ENCODE results near the gene CPT1A.

The CPT1A gene

DNA sequence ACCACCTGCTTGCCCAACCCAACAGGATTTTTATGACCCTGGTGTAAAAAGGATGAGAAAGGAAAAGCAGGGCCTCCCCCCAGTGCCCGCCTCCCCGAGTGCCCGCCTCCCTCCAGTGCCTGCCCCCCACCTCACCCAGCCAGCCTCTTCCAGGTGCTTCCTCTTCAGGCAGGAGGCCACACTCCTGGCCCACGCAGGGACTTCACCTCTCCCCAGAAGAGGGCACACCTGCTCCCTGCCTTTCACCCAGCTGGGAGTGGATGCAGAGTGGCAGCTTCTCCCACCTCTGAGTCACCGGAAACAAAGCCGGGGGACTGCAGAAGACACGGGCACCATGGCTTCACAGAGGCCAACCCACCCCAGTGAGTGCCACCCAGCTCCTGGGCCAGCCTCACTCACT lies 16.1 kb downstream of the CPT1A start:
- no peak overlapping the region for H3K9ac ChIP-seq (ENCODE audit: low read length)
- H3K27me3 ChIP-seq (ENCODE audit: control insufficient read depth in 1 of 2, insufficient read depth in 2 of 2, low read length in 2 of 2): no peaks in the 10 kb centered on the region
- no peaks in the 10 kb centered on the region for H3K9me3 ChIP-seq (ENCODE audit: low read length)
- peaks cover 29% of the 10 kb centered on the region for H3K4me1 ChIP-seq (ENCODE audit: insufficient read depth, low read length)
- no peak overlapping the region for H3K4me3 ChIP-seq (ENCODE audit: low read depth in 1 of 2, low read length in 2 of 2)
- H3K36me3 ChIP-seq (ENCODE audit: insufficient read depth, low read length): peaks cover 12% of the 10 kb centered on the region
- no peak overlapping the region for H3K27ac ChIP-seq (ENCODE audit: low read depth, low read length)

DNA sequence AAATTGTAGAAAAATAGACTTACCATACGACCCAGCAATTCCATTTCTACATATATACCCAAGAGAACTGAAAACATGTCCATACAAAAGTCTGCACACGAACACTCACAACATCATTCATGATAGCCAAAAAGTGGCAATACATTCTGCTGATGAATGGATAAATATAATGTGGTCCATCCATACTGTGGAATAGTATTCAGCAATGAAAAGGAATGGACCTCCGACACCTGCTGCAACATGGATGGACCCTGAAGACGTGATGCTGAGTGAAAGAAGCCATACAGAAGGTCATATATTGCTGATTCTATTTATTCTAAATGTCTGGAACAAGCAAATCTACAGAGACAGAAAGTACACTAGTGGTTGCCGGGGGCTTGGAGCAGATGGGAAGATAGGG lies 19.2 kb downstream of the CPT1A start:
- Histone ChIP-seq H3K4me3 (ENCODE audit: low read depth in 1 of 2, low read length in 2 of 2) (no peak overlapping the region), H3K4me1 (ENCODE audit: insufficient read depth, low read length) (peaks cover 6% of the 10 kb centered on the region)

DNA sequence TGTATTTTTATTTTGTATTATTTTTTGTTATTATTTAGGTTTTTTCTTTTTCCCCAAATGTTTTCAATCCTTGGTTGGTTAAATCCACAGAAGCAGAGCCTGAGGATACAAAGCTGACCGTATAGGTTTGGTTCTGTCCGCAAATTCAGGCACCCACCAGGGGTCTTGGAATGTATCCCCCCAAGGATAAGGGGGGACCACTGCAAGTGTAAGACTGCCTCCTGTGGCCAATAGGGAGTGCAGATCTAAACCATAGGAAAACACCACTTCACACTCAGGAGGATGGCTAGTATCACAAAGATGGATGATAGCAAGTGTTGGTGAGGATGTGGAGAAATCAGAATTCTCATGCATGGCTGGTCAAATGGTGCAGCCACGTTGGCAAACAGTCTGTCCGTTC lies 20.0 kb downstream of the CPT1A start:
- Histone ChIP-seq H3K9ac (ENCODE audit: low read length) (no peak overlapping the region), H3K27me3 (ENCODE audit: control insufficient read depth in 1 of 2, insufficient read depth in 2 of 2, low read length in 2 of 2) (no peaks in the 10 kb centered on the region), H3K36me3 (ENCODE audit: insufficient read depth, low read length) (no peaks in the 10 kb centered on the region), H3K9me3 (ENCODE audit: low read length) (no peaks in the 10 kb centered on the region), H3K4me3 (ENCODE audit: low read depth in 1 of 2, low read length in 2 of 2) (no peak overlapping the region), H3K4me1 (ENCODE audit: insufficient read depth, low read length) (peaks cover 5% of the 10 kb centered on the region), H3K27ac (ENCODE audit: low read depth, low read length) (no peak overlapping the region)

More for the DNA sequence above, 19.2 kb downstream of the CPT1A start:
- H3K27me3 ChIP-seq (ENCODE audit: control insufficient read depth in 1 of 2, insufficient read depth in 2 of 2, low read length in 2 of 2): no peaks in the 10 kb centered on the region
- H3K27ac ChIP-seq (ENCODE audit: low read depth, low read length): no peak overlapping the region
- no peaks in the 10 kb centered on the region for H3K9me3 ChIP-seq (ENCODE audit: low read length)
- H3K9ac ChIP-seq (ENCODE audit: low read length): no peak overlapping the region
- no peaks in the 10 kb centered on the region for H3K36me3 ChIP-seq (ENCODE audit: insufficient read depth, low read length)

DNA sequence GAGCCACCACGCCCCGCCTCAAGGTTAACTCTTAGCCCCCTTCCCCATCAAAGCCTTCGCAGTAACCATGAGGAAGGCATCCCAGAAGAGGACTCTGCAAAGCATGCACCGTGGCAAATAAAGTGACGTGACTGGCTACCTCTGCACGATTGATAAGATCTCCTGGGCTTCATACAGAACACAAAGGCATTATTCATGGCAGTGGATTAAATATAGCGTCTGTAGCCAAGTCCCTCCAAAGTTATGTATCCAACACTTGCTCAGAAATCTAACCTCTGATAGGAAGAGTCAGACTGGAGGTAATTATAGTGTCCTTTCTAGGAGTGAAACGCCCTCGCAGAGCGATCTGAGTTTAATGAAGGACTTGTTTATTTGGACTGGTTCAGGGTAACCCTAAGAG lies 22.4 kb downstream of the CPT1A start:
- H3K9ac ChIP-seq (ENCODE audit: low read length): no peak overlapping the region
- H3K9me3 ChIP-seq (ENCODE audit: low read length): no peaks in the 10 kb centered on the region
- no peaks in the 10 kb centered on the region for H3K27me3 ChIP-seq (ENCODE audit: control insufficient read depth in 1 of 2, insufficient read depth in 2 of 2, low read length in 2 of 2)
- peaks cover 12% of the 10 kb centered on the region for H3K36me3 ChIP-seq (ENCODE audit: insufficient read depth, low read length)
- no peak overlapping the region for H3K4me3 ChIP-seq (ENCODE audit: low read depth in 1 of 2, low read length in 2 of 2)
- H3K4me1 ChIP-seq (ENCODE audit: insufficient read depth, low read length): no peaks in the 10 kb centered on the region
- no peak overlapping the region for H3K27ac ChIP-seq (ENCODE audit: low read depth, low read length)

DNA sequence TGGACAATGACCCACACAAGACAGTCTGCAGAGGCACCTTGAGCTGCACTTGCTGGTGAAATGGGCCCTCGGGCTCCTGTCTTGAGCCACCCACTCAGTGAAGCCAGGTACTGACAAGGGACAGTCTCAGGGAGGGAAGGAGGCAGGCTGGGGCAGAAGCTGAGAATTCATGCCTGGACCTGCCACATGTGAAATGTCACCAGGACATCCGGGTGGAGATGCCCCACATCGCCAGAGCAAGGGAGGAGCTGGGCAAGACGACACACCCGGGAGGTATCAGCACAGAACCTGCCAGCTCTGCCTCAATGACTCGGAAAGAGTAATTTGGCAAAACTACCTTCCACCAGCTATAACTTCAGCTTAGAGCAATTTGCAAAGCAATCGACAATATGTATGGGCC lies 23.5 kb downstream of the CPT1A start:
- H3K9me3 ChIP-seq (ENCODE audit: low read length): no peaks in the 10 kb centered on the region
- no peak overlapping the region for H3K9ac ChIP-seq (ENCODE audit: low read length)
- peaks cover 17% of the 10 kb centered on the region for H3K36me3 ChIP-seq (ENCODE audit: insufficient read depth, low read length)
- H3K27me3 ChIP-seq (ENCODE audit: control insufficient read depth in 1 of 2, insufficient read depth in 2 of 2, low read length in 2 of 2): no peaks in the 10 kb centered on the region
- H3K4me3 ChIP-seq (ENCODE audit: low read depth in 1 of 2, low read length in 2 of 2): no peak overlapping the region
- H3K4me1 ChIP-seq (ENCODE audit: insufficient read depth, low read length): no peaks in the 10 kb centered on the region
- no peak overlapping the region for H3K27ac ChIP-seq (ENCODE audit: low read depth, low read length)

GRCh38 chr11:68817554-68817953 lies 24.2 kb downstream of the CPT1A start:
- Histone ChIP-seq H3K36me3 (ENCODE audit: insufficient read depth, low read length) (peaks cover 22% of the 10 kb centered on the region), H3K4me1 (ENCODE audit: insufficient read depth, low read length) (no peaks in the 10 kb centered on the region), H3K9me3 (ENCODE audit: low read length) (no peaks in the 10 kb centered on the region)

DNA sequence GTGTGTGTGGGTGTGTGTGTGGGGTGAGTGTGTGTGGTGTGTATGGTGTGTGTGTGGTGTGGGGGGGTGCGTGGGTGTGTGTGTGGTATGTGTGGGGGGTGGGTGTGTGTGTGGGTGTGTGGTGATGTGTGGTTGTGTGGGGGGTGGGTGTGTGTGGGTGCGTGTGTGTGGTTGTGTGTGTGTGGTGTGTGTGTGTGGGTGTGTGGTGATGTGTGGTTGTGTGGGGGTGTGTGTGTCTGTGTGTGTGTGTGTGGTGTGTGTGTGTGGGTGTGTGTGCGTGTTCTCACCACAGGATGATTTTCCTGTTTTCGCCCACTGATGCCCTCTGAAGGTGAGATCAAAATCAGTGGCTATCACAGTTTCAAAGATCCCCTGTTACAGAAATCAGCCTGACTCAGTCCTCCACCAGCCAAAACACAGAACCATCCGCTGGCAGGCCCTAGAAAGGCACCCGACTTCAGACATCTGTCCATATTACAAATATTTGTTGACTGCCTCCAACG lies 24.7 kb downstream of the CPT1A start:
- peaks cover 28% of the 10 kb centered on the region for H3K36me3 ChIP-seq (ENCODE audit: insufficient read depth, low read length)
- H3K9ac ChIP-seq (ENCODE audit: low read length): no peak overlapping the region
- no peak overlapping the region for H3K27ac ChIP-seq (ENCODE audit: low read depth, low read length)
- H3K27me3 ChIP-seq (ENCODE audit: control insufficient read depth in 1 of 2, insufficient read depth in 2 of 2, low read length in 2 of 2): no peaks in the 10 kb centered on the region
- H3K9me3 ChIP-seq (ENCODE audit: low read length): no peaks in the 10 kb centered on the region
- H3K4me3 ChIP-seq (ENCODE audit: low read depth in 1 of 2, low read length in 2 of 2): no peak overlapping the region
- no peaks in the 10 kb centered on the region for H3K4me1 ChIP-seq (ENCODE audit: insufficient read depth, low read length)

More at GRCh38 chr11:68817554-68817953, 24.2 kb downstream of the CPT1A start:
- Histone ChIP-seq H3K9ac (ENCODE audit: low read length) (no peak overlapping the region), H3K27me3 (ENCODE audit: control insufficient read depth in 1 of 2, insufficient read depth in 2 of 2, low read length in 2 of 2) (no peaks in the 10 kb centered on the region), H3K4me3 (ENCODE audit: low read depth in 1 of 2, low read length in 2 of 2) (no peak overlapping the region), H3K27ac (ENCODE audit: low read depth, low read length) (no peak overlapping the region)

DNA sequence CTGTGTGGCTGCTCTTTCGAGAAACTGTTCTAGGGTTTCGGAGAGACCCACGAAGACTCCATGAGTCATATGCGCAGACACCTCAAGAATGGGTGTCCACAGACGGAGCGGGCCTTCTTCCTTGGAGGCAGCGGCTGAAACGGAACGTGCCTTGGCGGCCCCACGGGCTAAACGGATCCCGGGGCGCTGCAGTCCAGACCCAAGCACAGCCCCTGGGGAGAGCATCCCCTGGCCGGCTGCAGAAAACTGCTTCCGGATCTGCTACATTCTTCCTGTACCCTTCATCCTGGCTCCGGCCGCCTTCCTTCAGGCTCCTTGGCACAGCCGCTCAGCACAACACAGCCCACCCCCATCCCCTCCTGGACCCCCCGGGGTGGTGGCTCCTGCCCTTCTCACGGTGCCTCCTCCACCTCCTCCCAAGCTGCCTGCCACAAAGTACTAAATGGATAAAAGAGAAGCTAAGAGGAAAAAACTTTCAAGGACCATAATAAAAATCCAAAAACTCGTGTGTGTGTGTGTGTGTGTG lies 25.4 kb downstream of the CPT1A start:
- Histone ChIP-seq H3K9me3 (ENCODE audit: low read length) (no peaks in the 10 kb centered on the region), H3K36me3 (ENCODE audit: insufficient read depth, low read length) (peaks cover 34% of the 10 kb centered on the region), H3K4me1 (ENCODE audit: insufficient read depth, low read length) (no peaks in the 10 kb centered on the region), H3K9ac (ENCODE audit: low read length) (no peak overlapping the region), H3K27ac (ENCODE audit: low read depth, low read length) (no peak overlapping the region), H3K4me3 (ENCODE audit: low read depth in 1 of 2, low read length in 2 of 2) (no peak overlapping the region), H3K27me3 (ENCODE audit: control insufficient read depth in 1 of 2, insufficient read depth in 2 of 2, low read length in 2 of 2) (no peaks in the 10 kb centered on the region)

DNA sequence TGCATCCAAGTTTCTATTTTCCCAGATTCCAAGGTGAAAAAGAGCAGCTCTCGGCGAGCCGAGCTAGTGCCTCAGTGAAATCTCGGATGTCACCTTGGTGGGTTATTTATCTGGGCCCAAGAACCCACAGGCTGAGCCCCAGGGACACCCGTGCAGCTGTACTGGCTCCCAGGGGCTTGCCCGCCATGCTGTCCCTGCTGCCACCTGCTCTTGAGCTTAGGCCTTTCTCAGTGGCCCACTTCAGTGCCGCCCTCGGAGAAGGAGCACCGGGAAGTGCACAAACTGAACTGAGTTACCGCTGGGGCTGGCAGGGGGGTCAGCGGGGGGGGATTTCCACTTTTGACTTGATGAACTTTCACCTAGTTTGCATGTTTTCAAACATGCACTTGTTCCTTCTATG lies 27.9 kb downstream of the CPT1A start:
- peaks cover 38% of the 10 kb centered on the region for H3K36me3 ChIP-seq (ENCODE audit: insufficient read depth, low read length)
- H3K4me3 ChIP-seq (ENCODE audit: low read depth in 1 of 2, low read length in 2 of 2): no peak overlapping the region
- no peak overlapping the region for H3K9ac ChIP-seq (ENCODE audit: low read length)
- no peaks in the 10 kb centered on the region for H3K9me3 ChIP-seq (ENCODE audit: low read length)
- H3K27me3 ChIP-seq (ENCODE audit: control insufficient read depth in 1 of 2, insufficient read depth in 2 of 2, low read length in 2 of 2): no peaks in the 10 kb centered on the region
- peaks cover 8% of the 10 kb centered on the region for H3K4me1 ChIP-seq (ENCODE audit: insufficient read depth, low read length)
- no peak overlapping the region for H3K27ac ChIP-seq (ENCODE audit: low read depth, low read length)

GRCh38 chr11:68812526-68812925 lies 29.2 kb downstream of the CPT1A start:
- no peak overlapping the region for H3K27ac ChIP-seq (ENCODE audit: low read depth, low read length)

GRCh38 chr11:68810164-68810563 lies 31.6 kb downstream of the CPT1A start:
- Histone ChIP-seq H3K27me3 (ENCODE audit: control insufficient read depth in 1 of 2, insufficient read depth in 2 of 2, low read length in 2 of 2) (no peaks in the 10 kb centered on the region), H3K9me3 (ENCODE audit: low read length) (no peaks in the 10 kb centered on the region), H3K36me3 (ENCODE audit: insufficient read depth, low read length) (peaks cover 45% of the 10 kb centered on the region), H3K9ac (ENCODE audit: low read length) (no peak overlapping the region), H3K27ac (ENCODE audit: low read depth, low read length) (no peak overlapping the region), H3K4me1 (ENCODE audit: insufficient read depth, low read length) (peaks cover 11% of the 10 kb centered on the region), H3K4me3 (ENCODE audit: low read depth in 1 of 2, low read length in 2 of 2) (no peak overlapping the region)

More at GRCh38 chr11:68812526-68812925, 29.2 kb downstream of the CPT1A start:
- Histone ChIP-seq H3K9ac (ENCODE audit: low read length) (no peak overlapping the region), H3K4me1 (ENCODE audit: insufficient read depth, low read length) (peaks cover 8% of the 10 kb centered on the region), H3K4me3 (ENCODE audit: low read depth in 1 of 2, low read length in 2 of 2) (no peak overlapping the region), H3K9me3 (ENCODE audit: low read length) (no peaks in the 10 kb centered on the region), H3K36me3 (ENCODE audit: insufficient read depth, low read length) (peaks cover 39% of the 10 kb centered on the region), H3K27me3 (ENCODE audit: control insufficient read depth in 1 of 2, insufficient read depth in 2 of 2, low read length in 2 of 2) (no peaks in the 10 kb centered on the region)

- H3K4me1 ChIP-seq (ENCODE audit: insufficient read depth, low read length): peaks cover 11% of the 10 kb centered on the region
- H3K27ac ChIP-seq (ENCODE audit: low read depth, low read length): no peak overlapping the region
These were observed 32.2 kb downstream of the CPT1A start for GRCh38 chr11:68809506-68809905.

More at GRCh38 chr11:68809506-68809905, 32.2 kb downstream of the CPT1A start:
- Histone ChIP-seq H3K4me3 (ENCODE audit: low read depth in 1 of 2, low read length in 2 of 2) (no peak overlapping the region), H3K36me3 (ENCODE audit: insufficient read depth, low read length) (peaks cover 44% of the 10 kb centered on the region), H3K9ac (ENCODE audit: low read length) (no peak overlapping the region), H3K27me3 (ENCODE audit: control insufficient read depth in 1 of 2, insufficient read depth in 2 of 2, low read length in 2 of 2) (no peaks in the 10 kb centered on the region), H3K9me3 (ENCODE audit: low read length) (no peaks in the 10 kb centered on the region)

Data from muscle layer of colon (tissue), 2 donors.